ENCODE data around the gene MYO15B.
"Not testable (repeated sequence)": the region's sequence is repeated elsewhere in the genome, so short reads cannot be mapped to it uniquely, and the experiment has no call there.

The MYO15B gene

DNA sequence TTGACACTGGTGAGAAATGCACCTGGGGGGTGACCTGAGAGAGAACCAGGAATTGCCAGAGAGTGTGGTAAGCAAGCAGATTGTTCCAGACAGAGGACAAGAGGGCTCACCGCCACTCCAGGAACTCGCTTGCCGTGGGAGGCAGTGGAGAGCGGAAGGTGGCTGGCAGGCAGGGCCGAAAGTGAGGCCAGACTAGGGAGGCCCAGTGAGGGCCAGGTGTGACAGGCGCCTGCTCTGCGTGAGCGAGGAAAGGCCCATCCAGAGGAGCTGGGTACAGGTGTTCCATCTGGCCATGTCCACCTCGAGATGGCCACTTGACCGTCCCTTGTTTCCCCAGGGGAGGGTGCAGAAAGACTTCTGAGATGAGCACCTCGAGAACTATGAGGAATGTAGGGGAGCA is 11.9 kb upstream of the MYO15B start:
- no peak for DNase-seq (ENCODE audit: low read depth in 2 of 2)

DNA sequence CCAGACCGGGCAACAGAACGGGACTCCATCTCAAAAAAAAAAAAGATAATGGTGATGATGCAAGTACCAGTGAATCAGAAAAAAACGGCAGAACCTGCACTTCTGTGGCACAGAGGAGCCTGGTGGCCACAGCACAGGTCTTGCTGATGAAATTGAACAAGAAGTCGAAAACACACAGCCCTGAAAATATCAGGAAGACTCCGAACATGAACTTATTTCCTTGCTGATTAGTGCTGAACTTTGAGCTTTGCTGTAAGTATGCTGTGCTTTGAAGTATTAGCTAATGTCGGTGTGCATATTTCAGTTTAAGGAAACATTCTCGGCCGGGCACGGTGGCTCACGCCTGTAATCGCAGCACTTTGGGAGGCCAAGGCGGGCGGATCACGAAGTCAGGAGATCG is 10.9 kb upstream of the MYO15B start:
- DNase-seq (ENCODE audit: low read depth in 2 of 2) = no peak

DNA sequence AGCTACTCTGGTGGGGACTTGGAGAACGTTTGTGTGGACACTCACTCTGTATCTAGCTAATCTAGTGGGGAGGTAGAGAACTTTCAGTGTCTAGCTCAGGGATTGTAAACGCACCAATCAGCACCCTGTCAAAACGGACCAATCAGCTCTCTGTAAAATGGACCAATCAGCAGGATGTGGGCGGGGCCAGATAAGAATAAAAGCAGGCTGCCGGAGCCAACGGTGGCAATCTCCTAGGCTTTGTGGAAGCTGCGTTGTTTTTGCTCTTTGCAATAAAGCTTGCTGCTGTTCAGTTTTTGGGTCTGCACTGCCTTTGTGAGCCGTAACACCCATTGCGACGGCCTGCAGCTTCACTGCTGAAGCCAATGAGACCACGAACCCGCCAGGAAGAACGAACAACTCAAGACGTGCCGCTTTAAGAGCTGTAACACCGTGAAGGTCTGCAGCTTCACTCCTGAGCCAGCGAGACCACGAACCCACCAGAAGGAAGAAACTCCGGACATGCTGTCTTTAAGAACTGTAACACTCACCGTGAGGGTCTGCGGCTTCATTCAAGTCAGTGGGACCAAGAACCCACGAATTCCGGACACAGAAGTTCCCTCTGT is 6.4 kb upstream of the MYO15B start:
- DNase-seq (ENCODE audit: low read depth in 2 of 2) = peak in 1 of 2 experiments; percentile 47

DNA sequence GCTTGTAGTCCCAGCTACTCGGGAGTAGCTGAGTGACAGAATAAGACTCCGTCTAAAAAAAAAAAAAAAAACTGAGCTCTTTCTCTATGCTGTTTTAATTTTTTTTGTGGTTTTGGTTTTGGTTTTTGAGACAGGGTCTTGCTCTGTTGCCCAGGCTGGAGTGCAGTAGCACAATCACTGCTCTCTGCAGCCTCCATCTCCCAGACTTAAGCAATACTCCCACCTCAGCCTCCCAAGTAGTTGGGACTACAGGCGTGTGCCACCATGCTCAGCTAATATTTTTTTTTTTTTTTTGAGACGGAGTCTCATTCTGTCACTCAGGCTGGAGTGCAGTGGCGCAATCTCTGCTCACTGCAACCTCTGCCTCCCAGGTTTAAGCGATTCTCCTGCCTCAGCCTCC is 4.4 kb upstream of the MYO15B start:
- not testable (repeated sequence) for DNase-seq (ENCODE audit: low read depth in 2 of 2)

DNA sequence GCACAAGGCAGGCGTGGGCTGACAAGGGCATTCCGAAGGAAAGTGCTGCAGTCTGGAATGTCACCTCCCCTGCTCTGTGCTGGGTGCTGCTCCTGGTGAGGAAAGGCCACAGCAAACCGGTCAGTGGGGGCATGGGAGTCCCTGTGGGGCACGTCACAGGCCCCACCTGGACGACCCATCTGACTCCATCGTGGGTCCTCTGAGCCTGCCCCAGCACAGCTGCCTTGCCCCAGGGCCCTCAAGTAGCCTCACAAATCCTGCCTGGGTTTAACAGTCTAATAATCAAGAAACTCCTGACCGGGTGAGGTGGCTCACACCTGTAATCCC is 2.8 kb upstream of the MYO15B start:
- no peak for DNase-seq (ENCODE audit: low read depth in 2 of 2)

DNA sequence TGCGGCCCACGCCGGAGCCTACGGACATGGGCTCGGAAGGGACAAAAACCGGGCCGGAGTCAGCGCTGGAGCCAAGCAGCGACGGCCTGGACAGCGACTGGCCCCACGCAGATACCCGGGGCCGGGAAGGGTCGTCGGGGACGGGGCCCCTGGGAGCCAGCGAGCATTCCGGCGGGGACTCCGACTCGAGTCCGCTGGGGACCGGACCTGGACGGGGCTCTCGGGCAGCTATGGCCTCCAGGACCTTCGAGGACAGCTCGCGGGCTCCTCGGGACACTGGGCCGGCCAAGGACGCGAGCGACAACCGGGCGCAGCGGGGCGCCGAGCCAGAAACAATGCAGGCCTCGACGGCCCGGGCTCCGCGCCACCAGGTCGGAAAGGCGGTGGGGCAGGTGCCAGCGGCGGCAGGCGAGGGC is 1.0 kb downstream of the MYO15B start:
- DNase-seq (ENCODE audit: low read depth in 2 of 2) = no peak

DNA sequence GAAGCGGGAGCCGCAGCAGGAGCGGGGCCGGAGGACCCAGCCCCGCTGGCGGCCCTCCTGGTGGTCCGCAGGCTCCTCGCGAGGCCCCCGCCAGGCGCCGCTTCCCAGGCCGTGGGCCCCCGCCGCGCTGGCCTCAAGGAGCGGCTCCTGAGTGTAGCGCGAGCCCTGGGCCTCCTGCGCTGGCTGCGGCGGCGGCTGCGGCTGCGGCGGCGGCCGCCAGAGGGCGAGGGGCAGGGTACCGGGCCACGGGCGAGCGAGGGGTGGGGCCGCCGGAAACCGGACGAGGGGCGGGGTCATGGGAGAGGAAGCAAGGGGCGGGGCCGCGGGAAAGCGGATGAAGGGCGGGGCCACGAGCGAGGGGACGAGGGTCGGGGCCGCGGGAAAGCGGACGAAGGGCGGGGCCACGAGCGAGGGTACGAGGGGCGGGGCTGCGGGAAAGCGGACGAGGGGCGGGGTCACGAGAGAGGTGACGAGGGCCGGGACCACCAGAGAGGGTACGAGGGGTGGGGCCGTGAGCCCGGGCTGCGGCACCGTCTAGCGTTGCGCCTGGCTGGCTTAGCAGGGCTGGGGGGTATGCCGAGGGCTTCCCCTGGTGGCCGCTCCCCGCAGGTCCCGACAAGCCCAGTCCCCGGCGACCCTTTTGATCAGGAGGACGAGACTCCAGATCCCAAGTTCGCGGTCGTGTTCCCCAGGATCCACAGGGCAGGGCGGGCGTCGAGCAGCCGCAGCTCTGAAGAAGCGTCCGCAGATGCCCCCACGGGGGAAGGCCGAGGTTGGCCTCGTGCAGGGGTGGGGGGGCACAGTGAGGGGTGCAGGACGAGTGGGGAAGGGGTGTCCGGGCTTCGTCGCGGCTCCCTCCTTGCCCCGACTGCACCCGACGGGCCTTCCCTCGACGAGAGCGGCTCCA is 1.7 kb downstream of the MYO15B start:
- peak; percentile 96 to 99 for DNase-seq (ENCODE audit: low read depth in 2 of 2)

DNA sequence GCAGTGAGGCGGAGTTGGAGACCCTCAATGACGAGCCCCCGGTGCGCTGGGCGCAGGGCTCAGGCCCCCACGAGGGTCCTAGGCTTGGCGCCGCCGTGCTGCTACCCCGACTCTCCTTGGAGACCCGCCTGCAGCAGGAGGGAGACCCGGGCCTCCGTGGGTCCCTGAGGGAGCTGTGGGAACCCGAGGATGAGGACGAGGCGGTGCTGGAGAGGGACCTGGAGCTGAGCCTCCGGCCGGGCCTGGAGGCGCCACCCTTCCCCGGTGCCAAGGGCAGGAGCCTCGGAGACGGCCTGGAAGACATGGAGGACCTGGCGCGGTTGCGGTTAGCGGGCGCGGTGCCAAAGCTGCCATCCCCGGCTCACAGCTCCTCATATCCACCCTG is 2.3 kb downstream of the MYO15B start:
- DNase-seq (ENCODE audit: low read depth in 2 of 2) = no peak

DNA sequence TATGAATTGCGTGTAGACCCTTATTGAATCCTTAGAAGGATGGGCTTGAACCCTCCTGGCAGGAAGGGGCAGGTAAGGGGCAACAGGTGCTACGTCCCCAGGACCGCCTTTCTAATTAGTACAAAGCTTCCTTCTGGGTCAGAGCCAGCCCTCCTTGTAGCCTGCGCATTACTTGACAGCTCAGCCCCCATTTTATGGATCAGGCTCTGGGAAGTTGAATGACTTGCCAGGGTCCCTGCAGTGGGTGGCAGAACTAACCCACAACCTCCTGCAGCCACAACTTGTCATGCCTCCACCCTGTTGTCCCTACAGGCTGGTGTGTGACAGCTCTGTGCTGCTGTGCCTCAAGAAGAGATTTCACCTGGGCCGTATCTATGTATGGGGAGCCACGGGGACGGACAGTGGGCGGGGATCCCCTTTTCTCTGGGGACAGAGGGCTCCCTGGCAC is 2.7 kb downstream of the MYO15B start:
- no peak for DNase-seq (ENCODE audit: low read depth in 2 of 2)

DNA sequence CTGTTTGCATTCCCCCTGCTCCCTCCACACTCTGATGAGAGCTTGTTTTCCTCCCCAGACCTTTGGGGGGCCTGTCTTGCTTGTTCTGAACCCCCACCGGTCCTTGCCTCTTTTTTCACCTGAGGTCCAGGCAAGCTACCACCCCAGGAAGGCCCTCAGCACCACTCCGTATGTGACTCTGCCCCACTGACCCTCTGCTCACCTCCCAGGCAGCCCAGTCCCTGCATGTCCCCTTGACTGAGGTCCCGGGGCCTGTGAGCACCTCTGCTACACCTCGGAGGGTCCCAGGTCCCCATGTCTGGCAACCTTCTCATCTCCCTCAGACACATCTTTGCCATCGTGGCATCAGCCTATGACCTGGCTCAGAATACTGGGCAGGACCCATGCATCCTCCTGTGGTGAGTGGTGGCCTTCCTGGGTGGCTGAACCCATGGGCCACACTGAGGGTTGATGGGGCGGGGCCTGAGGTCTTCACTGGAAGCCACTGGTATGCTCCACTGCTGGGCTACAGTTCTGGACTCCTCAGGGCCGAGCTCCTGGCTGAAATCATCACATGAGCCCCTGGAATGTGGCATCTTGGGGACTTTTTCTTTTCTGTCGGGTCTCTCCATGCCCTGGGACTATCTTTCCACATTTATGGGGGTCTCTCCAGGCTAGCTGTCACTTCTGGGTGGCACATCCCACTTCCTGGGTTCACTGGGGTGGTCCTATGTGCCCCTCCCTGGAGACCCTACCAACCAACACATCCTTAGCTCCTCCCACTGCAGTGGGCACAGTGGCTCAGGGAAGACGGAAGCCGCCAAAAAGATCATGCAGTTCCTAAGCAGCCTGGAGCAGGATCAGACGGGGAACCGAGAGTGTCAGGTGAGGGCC is 3.5 kb downstream of the MYO15B start:
- DNase-seq (ENCODE audit: low read depth in 2 of 2) = no peak

DNA sequence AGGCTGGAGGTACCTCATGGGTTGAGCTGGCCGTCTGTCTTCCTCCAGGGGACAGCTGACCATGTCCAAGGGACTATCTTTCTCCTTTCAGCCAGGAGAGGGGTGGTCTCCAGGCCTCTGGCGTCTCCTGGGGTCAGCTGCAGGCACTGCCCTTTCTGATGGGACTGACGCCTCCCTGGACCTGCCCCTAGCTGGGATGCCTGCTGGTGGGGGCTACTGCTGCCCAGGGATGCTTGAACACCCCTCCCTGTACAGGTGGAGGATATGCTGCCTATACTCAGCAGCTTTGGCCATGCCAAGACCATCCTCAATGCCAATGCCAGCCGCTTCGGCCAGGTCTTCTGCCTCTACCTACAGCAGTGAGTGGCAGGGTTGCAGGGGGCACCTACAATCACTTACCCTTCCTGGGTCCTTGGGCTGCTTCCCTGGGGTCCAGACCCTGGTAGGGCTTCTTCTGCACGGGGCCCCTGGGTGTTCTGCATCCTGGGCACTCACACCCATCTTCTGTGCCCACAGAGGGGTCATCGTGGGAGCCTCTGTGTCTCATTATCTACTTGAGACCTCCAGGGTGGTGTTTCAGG is 4.2 kb downstream of the MYO15B start:
- DNase-seq (ENCODE audit: low read depth in 2 of 2) = no peak

DNA sequence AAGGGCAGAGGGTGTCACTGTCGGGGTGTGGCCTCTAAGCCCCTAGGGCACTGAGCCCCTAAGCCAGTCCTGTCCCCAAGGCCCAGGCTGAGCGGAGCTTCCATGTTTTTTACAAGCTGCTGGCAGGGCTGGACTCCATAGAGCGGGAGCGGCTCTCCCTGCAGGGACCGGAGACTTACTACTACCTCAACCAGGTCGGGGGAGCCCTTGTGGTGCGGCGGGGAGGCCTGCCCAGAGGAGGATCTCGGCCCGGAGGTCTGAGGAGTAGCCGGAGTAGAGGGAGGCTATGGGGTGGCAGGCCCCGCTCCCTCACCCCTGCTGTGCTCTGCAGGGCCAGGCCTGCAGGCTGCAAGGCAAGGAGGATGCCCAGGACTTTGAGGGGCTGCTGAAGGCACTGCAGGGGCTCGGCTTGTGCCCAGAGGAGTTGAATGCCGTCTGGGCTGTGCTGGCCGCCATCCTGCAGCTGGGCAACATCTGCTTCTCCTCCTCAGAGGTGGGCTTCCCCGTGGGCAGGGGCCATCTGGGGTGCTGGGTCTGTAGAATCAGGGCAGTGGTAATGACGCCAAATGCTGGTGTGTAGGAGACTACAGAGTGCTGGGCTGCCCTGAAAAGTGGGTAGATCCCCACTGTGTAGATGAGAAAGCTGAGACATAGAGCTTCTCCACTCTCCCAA is 4.9 kb downstream of the MYO15B start:
- DNase-seq (ENCODE audit: low read depth in 2 of 2) = no peak

DNA sequence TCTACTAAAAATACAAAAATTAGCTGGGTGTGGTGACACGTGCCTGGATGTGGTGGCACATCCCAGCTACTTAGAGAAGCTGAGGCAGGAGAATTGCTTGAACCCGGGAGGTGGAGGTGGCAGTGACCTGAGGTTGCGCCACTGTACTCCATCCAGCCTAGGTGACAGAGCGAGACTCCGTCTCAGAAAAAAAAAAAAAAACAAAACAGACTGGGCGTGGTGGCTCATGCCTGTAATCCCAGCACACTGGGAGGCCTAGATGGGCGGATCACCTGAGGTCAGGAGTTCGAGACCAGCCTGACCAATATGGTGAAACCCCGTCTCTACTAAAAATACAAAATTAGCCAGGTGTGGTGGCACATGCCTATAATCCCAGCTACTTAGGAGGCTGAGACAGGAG is 5.8 kb downstream of the MYO15B start:
- DNase-seq (ENCODE audit: low read depth in 2 of 2) = not testable (repeated sequence)

DNA sequence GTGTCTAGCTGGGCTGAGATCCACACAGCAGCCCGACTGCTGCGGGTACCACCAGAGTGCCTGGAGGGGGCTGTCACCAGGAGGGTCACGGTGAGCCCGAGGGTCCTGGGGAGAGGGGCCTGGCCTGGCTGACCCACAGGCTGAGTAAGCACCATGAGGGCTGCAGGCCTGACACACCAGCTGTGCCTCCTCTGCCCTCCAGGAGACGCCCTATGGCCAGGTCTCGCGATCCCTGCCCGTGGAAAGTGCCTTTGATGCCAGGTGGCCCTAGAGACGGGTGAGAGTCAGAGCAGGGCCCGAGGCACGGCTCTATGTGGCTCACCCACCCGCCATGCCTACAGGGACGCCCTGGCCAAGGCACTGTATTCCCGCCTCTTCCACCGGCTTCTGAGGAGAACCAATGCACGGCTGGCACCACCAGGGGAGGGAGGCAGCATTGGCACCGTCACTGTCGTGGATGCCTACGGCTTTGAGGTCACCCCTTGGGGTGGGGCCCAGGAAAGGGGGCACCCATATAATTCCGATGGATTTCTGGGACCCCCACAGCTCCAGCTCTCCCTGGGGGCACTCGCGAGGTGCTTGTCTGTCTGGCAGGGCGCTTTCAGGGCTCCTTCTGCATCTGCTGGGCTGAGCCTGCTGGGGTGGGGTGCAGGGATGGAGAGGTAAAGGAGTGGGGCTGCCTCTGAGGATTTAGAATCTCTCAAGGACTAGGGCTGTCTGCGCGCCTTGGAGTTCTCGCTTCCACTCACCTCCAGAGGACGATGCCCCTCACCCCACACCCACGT is 7.1 kb downstream of the MYO15B start:
- no peak for DNase-seq (ENCODE audit: low read depth in 2 of 2)

DNA sequence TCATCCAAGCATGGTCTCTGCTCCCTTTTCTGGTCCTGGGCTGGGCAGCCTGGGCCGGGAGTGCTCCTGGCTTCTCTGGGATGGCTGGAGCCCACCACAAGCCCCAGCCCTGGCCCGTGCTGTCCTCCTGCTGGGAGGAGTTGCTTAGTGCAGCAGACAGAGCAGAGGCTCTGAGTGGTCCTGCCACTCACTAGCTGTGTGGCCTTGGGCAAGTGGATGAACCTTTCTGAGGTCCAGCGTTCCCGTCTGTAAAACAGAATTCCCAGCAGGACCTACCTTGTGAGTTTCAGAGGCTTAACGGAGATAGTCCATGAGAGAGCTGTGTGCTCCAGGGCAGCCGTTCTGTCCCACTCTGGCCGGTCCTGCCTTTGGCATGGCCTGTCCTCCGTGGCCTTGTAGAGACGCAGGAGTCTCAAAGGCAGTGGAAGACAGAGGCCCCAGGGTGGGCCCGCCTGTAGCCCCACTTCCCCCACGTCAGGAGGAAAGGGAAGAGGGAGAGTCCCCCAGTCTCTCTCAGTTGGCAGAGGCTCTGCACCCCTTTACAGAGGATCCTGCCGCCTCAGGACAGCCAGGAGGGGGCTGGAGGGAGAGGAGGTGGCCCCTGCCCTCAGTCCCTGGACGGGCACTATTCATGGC is 7.8 kb downstream of the MYO15B start:
- DNase-seq (ENCODE audit: low read depth in 2 of 2) = no peak

DNA sequence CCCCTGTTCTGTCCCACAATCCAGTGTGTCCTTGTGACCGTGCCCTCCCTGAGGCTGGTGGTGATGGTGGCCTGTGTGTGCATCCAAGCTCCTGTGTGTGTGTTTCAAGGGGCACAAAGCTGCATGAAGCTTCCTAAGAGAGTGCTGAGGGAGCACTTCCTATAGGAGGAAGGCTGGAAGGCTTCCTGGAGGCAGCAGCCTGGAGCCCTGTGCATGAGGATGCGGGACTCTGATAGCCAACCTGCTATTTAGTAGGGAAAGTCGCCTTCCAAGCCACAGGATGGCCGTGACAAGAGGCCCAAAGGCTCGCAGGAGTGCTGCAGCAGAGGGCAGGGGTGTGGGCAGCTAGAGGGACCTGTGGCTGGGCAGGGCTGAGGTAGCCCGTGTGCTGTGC is 8.3 kb downstream of the MYO15B start:
- DNase-seq (ENCODE audit: low read depth in 2 of 2) = no peak

DNA sequence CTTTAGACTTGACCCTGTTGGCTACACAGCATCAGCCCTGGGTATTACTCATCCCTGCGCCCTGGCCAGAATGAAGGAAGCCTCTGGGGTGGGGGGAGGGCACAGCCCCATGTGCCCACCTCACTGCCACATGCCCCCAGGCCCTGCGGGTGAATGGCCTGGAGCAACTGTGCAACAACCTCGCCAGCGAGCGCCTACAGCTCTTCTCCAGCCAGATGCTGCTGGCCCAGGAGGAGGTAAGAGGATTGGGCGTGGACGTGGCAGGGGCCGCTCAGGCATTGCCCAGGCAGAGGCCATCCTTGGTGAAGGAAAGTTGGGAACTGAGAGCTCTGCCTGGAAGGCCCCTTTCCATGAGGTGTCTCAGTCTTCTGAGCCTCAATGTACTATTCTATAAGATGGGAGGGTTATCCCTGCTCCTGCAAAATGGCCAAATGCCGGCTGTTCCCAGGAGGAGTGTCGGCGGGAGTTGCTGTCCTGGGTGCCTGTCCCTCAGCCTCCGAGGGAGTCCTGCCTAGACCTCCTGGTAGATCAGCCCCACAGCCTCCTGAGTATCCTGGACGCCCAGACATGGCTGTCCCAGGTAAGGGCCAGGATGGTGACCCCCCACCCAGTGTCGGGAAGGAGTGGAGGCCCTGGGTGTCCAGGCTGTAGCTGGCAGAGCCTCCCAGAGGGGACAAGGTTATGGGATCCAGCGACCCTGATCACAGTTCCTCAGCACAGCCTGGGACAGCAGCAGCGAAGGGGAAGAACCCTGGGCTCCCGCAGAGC is 8.9 kb downstream of the MYO15B start:
- no peak for DNase-seq (ENCODE audit: low read depth in 2 of 2)

DNA sequence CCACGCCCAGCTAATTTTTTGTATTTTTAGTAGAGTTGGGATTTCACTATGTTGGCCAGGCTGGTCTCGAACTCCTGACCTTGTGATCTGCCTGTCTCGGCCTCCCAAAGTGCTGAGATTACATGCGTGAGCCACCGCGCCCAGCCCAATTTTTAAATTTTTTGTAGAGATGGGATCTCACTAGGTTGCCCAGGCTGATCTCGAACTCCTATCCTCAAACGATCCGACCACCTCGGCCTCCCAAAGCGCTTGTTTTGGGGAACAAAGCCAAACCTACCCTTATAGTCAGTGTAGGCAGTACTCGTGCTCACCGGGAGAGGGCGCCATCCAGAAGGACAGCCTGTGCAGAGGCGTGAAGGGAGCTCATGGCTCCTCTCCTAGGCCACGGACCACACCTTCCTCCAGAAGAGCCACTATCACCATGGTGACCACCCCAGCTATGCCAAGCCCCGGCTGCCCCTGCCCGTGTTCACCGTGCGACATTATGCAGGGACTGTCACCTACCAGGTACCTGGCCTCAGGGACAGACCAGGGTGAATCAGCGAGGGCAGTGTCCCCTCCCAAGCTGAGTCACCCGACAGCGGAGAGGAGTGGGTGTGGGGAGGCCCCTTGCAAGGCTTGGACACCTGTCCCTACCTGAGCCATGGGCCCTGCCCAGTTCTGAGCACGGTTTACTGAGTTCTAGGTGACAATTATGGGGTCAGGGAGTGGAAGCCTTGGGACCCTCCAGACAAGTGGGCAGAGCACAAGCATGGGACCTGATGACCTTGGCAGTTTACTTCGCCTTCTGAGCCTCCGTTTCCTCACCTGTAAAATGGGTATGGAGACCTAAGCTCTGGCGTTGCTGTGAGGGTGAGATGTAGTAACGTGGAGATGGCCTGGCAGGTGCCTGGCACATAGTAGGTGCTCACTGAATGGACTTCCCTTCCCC is 13.7 kb downstream of the MYO15B start:
- DNase-seq (ENCODE audit: low read depth in 2 of 2) = peak in 1 of 2 experiments; percentile 59
